Measurements from ENCODE around the gene POLQ. TPM values are rescaled to one million over a fixed set of nuclear protein-coding genes. Genes with fewer than 3 reads are reported as not detected.

POLQ gene
- total and polyA plus RNA-seq, 10 of the 15 experiments (the other 5 are each of a cell fraction or from before 2014, with no cell fraction given): 3.3 to 22.4 (median 15.9) TPM

- DNase-seq (ENCODE audit: low read depth, low spot score): no peak
- no peak overlapping the region for H3K4me2 ChIP-seq (ENCODE audit: control insufficient read depth, insufficient read depth)
- no peak overlapping the region for H3K27ac ChIP-seq (ENCODE audit: control insufficient read depth, insufficient read depth)
- ChIA-PET SMC1A (ENCODE audit: uncharacterized antibody, unreplicated experiment) (no interaction called here), RAD21 (ENCODE audit: unreplicated experiment) (no interaction called here), POLR2A (no interaction called here), CTCF (no interaction called here)
- no peaks in the 10 kb centered on the region for H3K9me3 ChIP-seq (replicated peaks; ENCODE audit: control insufficient read depth, insufficient read depth, low read length)
- no peaks in the 10 kb centered on the region for H3K27me3 ChIP-seq (replicated peaks in 1 of 2; ENCODE audit: control insufficient read depth in 2 of 2, insufficient read depth in 2 of 2, low read length in 1 of 2)
- intact Hi-C loops (cut with micrococcal nuclease; ENCODE audit: unreplicated experiment) (no loop called here), in situ Hi-C loops (cut with MboI) (no loop called here)
- no peak overlapping the region for H2AFZ ChIP-seq (ENCODE audit: control insufficient read depth, low read depth, low read length)
- H3K36me3 ChIP-seq (ENCODE audit: control insufficient read depth in 2 of 2, insufficient read depth in 2 of 2, low read length in 1 of 2): no peaks in the 10 kb centered on the region; a peak in 2 of 4 replicates
- H3K4me1 ChIP-seq (ENCODE audit: control insufficient read depth, insufficient read depth, low read length): no peaks in the 10 kb centered on the region
- BruUV-seq (replicated peaks): no TSS peak
- no peaks in the 10 kb centered on the region for H4K20me1 ChIP-seq (ENCODE audit: control insufficient read depth, insufficient read depth)
- no peak for FAIRE-seq
- no peak overlapping the region for H3K4me3 ChIP-seq
- no peaks in the 10 kb centered on the region for H3K79me2 ChIP-seq (ENCODE audit: control insufficient read depth, insufficient read depth, low read length)
- no peak for ATAC-seq
- 100% methylated on average over 1 of the region's 1 CpG for WGBS (ENCODE audit: insufficient coverage, insufficient replicate concordance, low lambda C conversion rate, missing lambda C conversion rate)
- no peak overlapping the region for H3K9ac ChIP-seq (ENCODE audit: control insufficient read depth, insufficient read depth, low read length)
- no peak for TF ChIP-seq ESRRA (IDR thresholded peaks at IDR 0.05; ENCODE audit: low read length)
- TF ChIP-seq, protein P1, sequence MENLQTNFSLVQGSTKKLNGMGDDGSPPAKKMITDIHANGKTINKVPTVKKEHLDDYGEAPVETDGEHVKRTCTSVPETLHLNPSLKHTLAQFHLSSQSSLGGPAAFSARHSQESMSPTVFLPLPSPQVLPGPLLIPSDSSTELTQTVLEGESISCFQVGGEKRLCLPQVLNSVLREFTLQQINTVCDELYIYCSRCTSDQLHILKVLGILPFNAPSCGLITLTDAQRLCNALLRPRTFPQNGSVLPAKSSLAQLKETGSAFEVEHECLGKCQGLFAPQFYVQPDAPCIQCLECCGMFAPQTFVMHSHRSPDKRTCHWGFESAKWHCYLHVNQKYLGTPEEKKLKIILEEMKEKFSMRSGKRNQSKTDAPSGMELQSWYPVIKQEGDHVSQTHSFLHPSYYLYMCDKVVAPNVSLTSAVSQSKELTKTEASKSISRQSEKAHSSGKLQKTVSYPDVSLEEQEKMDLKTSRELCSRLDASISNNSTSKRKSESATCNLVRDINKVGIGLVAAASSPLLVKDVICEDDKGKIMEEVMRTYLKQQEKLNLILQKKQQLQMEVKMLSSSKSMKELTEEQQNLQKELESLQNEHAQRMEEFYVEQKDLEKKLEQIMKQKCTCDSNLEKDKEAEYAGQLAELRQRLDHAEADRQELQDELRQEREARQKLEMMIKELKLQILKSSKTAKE (IDR thresholded peaks at IDR 0.05; ENCODE audit: low read depth, poor library complexity, severe bottlenecking): no peak
- TF ChIP-seq, protein P2, sequence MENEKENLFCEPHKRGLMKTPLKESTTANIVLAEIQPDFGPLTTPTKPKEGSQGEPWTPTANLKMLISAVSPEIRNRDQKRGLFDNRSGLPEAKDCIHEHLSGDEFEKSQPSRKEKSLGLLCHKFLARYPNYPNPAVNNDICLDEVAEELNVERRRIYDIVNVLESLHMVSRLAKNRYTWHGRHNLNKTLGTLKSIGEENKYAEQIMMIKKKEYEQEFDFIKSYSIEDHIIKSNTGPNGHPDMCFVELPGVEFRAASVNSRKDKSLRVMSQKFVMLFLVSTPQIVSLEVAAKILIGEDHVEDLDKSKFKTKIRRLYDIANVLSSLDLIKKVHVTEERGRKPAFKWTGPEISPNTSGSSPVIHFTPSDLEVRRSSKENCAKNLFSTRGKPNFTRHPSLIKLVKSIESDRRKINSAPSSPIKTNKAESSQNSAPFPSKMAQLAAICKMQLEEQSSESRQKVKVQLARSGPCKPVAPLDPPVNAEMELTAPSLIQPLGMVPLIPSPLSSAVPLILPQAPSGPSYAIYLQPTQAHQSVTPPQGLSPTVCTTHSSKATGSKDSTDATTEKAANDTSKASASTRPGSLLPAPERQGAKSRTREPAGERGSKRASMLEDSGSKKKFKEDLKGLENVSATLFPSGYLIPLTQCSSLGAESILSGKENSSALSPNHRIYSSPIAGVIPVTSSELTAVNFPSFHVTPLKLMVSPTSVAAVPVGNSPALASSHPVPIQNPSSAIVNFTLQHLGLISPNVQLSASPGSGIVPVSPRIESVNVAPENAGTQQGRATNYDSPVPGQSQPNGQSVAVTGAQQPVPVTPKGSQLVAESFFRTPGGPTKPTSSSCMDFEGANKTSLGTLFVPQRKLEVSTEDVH (IDR thresholded peaks at IDR 0.05; ENCODE audit: low read depth, partially characterized antibody): no peak
- no peak for TF ChIP-seq STAT1 (conservative IDR thresholded peaks at IDR 0.05)
- TF ChIP-seq MAX (IDR thresholded peaks at IDR 0.05; ENCODE audit: low read depth, low read length): no peak
- no peak for TF ChIP-seq SMARCA5 (IDR thresholded peaks at IDR 0.05)
- TF ChIP-seq, protein P3, sequence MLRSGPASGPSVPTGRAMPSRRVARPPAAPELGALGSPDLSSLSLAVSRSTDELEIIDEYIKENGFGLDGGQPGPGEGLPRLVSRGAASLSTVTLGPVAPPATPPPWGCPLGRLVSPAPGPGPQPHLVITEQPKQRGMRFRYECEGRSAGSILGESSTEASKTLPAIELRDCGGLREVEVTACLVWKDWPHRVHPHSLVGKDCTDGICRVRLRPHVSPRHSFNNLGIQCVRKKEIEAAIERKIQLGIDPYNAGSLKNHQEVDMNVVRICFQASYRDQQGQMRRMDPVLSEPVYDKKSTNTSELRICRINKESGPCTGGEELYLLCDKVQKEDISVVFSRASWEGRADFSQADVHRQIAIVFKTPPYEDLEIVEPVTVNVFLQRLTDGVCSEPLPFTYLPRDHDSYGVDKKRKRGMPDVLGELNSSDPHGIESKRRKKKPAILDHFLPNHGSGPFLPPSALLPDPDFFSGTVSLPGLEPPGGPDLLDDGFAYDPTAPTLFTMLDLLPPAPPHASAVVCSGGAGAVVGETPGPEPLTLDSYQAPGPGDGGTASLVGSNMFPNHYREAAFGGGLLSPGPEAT (IDR thresholded peaks at IDR 0.05; ENCODE audit: low read depth): no peak
- no peak for TF ChIP-seq KDM1A (IDR thresholded peaks at IDR 0.05; ENCODE audit: borderline replicate concordance)
- TF ChIP-seq ATF3 (IDR thresholded peaks at IDR 0.05; ENCODE audit: borderline replicate concordance, extremely low read depth, low read depth, low read length): no peak
- no peak for TF ChIP-seq RUNX3 (IDR thresholded peaks at IDR 0.05; ENCODE audit: low read length)
- TF ChIP-seq, protein P4, sequence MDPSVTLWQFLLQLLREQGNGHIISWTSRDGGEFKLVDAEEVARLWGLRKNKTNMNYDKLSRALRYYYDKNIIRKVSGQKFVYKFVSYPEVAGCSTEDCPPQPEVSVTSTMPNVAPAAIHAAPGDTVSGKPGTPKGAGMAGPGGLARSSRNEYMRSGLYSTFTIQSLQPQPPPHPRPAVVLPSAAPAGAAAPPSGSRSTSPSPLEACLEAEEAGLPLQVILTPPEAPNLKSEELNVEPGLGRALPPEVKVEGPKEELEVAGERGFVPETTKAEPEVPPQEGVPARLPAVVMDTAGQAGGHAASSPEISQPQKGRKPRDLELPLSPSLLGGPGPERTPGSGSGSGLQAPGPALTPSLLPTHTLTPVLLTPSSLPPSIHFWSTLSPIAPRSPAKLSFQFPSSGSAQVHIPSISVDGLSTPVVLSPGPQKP (IDR thresholded peaks at IDR 0.05; ENCODE audit: low read depth, low read length): no peak
- no peak for TF ChIP-seq NFXL1 (IDR thresholded peaks at IDR 0.05; ENCODE audit: borderline replicate concordance)
Observed at GRCh38 chr3:121482660-121483059, 63.1 kb downstream of the POLQ start.

All from GM12878 (cell line).